IPS-NIHi7 (cell line): Measurements from ENCODE around the gene ELMOD3.
A peak's percentile ranks its signal among the peaks of the same experiment; 100 is the strongest.
"Not testable (repeated sequence)": the region's sequence is repeated elsewhere in the genome, so short reads cannot be mapped to it uniquely, and the experiment has no call there.

Experiments
- DNase-seq: peaks from one replicate; pipeline ENCODE4 v3.0.0; 2012; ENCODE audit warnings: mixed read lengths; ENCODE audit errors: extremely low spot score

ELMOD3 gene

GRCh38 chr2:85354286-85355072 is at the start of gene ELMOD3, which contains the start of gene RETSAT:
Gene ELMOD3 (plus strand): TSS chr2:85354769. CDS start chr2:85357199, 2,430 bp downstream.
Gene RETSAT (minus strand): TSS chr2:85354528. CDS start chr2:85354507, 21 bp downstream.
- DNase-seq = peak; percentile 99

GRCh38 chr2:85307527-85307897 is 47.1 kb upstream of the ELMOD3 start:
- no peak for DNase-seq

GRCh38 chr2:85308201-85308600 is 46.4 kb upstream of the ELMOD3 start:
- no peak for DNase-seq

GRCh38 chr2:85308896-85309555 is 45.5 kb upstream of the ELMOD3 start:
- DNase-seq = no peak

DNA sequence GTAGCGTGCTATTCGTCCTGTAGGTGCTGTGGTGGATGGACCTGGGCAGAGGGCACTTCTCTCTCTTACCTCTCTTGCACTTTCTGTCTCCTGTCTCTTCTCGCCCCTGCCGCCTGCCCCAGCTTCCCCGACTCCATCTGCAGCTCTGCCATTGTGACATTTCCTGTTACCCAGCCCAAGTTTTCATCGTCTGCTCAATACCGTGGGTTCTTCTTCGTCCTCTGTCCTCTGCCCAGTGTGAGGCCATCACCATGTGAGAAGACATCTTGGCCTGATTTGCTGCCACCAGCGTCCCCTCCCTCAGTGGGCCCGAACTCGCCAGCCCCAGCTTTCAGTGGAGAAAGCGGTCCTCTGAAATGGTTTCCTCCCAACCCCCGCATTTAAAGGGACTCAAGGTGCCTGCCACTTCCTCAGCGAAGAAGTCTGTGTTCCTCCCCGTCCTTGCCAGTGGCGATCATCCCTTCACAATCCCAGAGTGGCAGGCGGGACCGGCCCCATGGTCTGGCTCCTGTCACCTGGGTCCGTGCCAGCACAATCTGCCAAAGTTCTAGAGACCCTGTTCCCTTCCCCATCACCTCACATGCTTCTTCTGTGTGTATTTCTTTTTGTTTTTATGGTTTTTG is 44.8 kb upstream of the ELMOD3 start:
- DNase-seq = no peak

DNA sequence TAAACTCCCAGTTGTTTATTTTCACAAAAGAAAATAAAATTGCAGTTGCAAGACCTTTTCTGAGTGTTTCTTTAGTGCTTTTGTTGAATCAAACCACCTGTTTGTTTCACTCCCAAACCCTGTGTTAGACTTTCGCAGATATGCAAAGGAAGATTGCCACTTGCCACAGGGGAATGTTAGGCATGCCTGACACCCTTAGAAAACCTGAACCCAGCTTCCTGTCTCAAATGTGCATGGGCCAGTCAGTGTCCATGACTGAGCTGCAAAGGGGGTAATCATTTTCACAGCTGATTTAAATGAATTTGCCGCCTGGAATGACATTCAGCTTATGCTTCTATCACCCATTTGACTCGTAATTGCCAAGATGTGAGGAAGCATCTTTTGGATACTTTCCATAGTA is 44.2 kb upstream of the ELMOD3 start:
- DNase-seq = no peak

DNA sequence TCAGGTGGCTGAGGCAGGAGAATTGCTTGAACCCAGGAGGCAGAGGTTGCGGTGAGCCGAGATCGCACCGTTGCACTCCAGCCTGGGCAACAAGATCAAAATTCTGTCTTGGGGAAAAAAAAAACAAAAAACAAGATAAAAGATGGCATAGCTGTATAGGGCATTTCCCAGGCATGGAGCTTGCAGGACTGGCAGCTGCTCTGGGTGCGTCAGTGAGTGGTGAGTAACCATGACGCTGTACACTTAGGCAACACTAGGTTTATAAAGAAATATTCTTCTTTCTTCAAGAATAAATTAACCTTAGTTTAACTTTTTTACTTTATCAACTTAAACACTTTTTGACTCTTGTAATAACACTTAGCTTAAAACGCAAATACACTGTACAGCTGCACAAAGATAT is 42.2 kb upstream of the ELMOD3 start:
- no peak for DNase-seq

- DNase-seq = no peak
Measured at GRCh38 chr2:85314884-85315242, 39.7 kb upstream of the ELMOD3 start.

DNA sequence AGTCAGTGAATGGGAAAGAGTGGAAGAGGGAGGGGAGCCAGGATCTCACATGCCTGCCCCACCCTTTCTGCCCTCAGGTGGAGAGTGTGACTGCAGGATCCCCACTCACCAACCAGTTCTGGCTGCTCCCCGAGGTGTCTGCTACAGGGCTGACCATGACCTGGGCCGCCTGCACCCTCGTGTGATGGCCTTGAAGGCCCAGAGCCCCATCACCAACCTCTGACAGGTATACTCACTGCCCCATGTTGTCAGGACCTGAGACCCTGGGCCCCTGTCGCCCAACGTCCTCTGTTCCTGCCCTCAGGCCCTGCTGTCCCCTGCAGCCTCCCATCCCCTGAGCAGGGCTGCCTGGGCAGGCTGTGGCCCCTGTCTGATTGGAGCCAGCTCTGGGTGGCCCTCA is 38.6 kb upstream of the ELMOD3 start:
- DNase-seq = not testable (repeated sequence)

- no peak for DNase-seq
Measured at GRCh38 chr2:85318222-85319074, 36.1 kb upstream of the ELMOD3 start.

- DNase-seq = no peak
Measured at GRCh38 chr2:85319796-85320195, 34.8 kb upstream of the ELMOD3 start.

DNA sequence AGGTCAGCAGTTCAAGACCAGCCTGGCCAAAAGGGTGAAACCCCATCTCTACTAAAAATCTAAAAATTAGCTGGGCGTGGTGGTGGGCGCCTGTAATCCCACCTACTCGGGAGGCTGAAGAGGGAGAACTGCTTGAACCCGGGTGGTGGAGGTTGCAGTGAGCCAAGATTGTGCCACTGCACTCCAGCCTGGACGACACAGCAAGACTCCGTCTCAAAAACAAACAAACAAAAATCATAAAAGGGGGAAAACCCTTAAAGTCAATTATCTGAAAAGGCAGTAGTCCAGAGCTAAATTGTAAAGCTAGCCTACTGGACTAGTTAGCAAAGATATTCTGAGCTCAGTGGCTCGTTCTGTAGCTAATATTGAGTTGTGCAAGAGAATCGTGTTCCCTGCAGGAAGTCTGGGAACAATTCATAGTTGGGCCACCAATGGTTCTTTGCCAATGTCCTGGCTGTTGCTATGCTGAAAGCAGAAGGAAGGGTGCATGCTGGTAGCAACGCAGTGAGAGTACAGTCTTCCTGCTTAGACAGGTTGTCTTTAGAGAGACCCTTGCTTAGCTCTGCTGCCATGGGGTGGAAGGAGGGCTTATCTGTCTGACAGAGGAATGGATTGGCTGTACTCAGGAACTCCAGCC is 31.1 kb upstream of the ELMOD3 start:
- DNase-seq = no peak

GRCh38 chr2:85323988-85324367 is 30.6 kb upstream of the ELMOD3 start:
- DNase-seq = not testable (repeated sequence)

DNA sequence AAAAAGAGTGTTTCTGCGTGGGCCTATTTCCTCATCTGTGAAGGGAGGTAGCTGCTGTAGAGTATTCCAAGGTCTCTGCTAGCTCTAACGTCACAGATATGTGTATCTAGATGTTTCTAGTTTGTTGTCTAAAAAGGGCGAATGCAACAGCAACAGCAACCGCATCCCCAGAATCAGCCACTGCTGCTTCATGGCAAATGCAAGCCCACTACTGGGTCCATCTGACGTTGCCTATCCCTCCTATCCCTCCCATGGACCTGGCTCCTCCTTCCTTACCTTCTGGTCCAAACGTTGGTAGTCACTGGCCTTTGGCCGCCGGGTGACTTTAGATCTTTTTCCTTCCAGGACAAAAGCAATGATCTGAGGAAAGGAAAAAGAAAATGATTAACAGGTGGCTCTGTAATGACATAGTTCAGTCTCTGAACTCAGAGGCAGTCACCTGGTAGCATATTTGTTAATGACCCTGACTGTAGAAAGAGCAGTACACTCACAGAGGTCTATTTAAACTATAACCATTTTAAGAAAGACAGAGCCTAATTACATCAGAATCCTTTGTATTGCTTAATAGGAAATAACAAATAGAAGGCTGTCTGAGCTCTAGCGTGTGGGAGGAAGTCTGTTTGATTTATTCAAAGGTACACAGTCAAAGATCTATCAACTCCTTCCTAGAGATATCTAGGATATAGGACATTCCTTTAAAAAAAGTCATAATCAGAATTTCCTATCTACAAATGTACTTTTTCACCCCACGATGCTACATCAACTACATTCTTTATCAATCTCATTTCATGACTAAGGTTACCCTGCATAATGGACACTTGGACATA is 29.7 kb upstream of the ELMOD3 start:
- no peak for DNase-seq

DNA sequence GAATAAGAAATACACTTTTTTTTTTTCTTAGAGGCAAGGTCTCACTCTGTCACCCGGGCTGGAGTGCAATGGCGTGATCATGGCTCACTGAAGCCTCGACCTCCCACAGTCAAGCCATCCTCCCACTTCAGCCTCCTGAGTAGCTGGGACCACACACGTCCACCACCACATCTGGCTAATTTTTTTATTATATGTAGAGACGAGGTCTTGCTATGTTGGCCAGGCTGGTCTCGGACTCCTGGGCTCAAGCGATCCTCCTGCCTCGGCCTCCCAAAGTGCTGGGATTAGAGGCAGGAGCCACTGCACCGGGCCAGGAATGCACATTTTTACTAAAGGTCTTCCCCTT is 29.1 kb upstream of the ELMOD3 start:
- no peak for DNase-seq

GRCh38 chr2:85326406-85327159 is 28.0 kb upstream of the ELMOD3 start:
- DNase-seq = no peak

- DNase-seq = peak; percentile 53
Measured at GRCh38 chr2:85327160-85327821, 27.3 kb upstream of the ELMOD3 start.

- DNase-seq = peak; percentile 99
Measured at GRCh38 chr2:85327822-85328617, 26.5 kb upstream of the ELMOD3 start, which contains the start of gene TGOLN2. Gene TGOLN2 (minus strand): TSS chr2:85327989. CDS start chr2:85327962, 27 bp downstream.
